ENCODE measurements around the gene RNF181. TPM values are rescaled to one million over a fixed set of nuclear protein-coding genes. Genes with fewer than 3 reads are reported as not detected.

RNF181 gene
- total and polyA plus RNA-seq, 2 of the 8 experiments (the other 6 are each of a cell fraction or from before 2014, with no cell fraction given) = 97.2 to 514 TPM

DNA sequence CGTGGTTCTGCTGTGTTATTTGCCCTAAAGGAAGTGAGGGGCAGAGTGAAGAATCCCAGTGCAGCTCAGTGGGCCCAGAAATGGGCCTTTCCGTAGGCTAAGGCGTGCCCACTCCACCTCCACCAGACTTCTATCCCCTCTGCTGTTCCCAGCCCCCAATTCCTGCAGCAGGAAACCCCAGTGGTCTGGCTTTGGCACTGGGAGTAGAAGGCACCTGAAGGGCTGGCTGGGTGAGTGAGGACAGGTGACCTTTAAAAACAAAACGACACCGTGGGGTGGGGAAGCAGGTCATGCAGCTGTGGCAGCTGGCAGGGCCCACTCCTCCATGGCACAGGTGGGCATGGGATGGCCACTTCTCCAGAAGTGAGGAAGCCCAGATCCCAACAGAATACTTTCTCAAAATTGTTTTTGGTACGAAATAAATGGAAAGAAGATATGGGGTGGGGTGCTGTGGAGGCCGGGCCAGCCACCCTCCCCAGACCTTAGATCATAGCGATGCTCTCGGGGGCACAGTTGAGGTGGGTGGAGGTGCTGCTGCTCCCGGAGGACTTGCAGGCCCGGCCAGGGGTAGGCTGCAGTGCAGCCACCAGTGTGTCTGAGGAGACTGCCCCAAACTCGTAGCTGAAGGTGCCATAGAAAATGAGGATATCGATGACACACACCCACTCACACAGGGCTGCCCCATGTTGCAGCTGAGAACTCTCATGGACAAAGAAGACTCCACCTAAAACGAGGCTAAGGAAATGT is 3.2 kb downstream of the RNF181 start (continued):
- TF ChIP-seq, protein P1, sequence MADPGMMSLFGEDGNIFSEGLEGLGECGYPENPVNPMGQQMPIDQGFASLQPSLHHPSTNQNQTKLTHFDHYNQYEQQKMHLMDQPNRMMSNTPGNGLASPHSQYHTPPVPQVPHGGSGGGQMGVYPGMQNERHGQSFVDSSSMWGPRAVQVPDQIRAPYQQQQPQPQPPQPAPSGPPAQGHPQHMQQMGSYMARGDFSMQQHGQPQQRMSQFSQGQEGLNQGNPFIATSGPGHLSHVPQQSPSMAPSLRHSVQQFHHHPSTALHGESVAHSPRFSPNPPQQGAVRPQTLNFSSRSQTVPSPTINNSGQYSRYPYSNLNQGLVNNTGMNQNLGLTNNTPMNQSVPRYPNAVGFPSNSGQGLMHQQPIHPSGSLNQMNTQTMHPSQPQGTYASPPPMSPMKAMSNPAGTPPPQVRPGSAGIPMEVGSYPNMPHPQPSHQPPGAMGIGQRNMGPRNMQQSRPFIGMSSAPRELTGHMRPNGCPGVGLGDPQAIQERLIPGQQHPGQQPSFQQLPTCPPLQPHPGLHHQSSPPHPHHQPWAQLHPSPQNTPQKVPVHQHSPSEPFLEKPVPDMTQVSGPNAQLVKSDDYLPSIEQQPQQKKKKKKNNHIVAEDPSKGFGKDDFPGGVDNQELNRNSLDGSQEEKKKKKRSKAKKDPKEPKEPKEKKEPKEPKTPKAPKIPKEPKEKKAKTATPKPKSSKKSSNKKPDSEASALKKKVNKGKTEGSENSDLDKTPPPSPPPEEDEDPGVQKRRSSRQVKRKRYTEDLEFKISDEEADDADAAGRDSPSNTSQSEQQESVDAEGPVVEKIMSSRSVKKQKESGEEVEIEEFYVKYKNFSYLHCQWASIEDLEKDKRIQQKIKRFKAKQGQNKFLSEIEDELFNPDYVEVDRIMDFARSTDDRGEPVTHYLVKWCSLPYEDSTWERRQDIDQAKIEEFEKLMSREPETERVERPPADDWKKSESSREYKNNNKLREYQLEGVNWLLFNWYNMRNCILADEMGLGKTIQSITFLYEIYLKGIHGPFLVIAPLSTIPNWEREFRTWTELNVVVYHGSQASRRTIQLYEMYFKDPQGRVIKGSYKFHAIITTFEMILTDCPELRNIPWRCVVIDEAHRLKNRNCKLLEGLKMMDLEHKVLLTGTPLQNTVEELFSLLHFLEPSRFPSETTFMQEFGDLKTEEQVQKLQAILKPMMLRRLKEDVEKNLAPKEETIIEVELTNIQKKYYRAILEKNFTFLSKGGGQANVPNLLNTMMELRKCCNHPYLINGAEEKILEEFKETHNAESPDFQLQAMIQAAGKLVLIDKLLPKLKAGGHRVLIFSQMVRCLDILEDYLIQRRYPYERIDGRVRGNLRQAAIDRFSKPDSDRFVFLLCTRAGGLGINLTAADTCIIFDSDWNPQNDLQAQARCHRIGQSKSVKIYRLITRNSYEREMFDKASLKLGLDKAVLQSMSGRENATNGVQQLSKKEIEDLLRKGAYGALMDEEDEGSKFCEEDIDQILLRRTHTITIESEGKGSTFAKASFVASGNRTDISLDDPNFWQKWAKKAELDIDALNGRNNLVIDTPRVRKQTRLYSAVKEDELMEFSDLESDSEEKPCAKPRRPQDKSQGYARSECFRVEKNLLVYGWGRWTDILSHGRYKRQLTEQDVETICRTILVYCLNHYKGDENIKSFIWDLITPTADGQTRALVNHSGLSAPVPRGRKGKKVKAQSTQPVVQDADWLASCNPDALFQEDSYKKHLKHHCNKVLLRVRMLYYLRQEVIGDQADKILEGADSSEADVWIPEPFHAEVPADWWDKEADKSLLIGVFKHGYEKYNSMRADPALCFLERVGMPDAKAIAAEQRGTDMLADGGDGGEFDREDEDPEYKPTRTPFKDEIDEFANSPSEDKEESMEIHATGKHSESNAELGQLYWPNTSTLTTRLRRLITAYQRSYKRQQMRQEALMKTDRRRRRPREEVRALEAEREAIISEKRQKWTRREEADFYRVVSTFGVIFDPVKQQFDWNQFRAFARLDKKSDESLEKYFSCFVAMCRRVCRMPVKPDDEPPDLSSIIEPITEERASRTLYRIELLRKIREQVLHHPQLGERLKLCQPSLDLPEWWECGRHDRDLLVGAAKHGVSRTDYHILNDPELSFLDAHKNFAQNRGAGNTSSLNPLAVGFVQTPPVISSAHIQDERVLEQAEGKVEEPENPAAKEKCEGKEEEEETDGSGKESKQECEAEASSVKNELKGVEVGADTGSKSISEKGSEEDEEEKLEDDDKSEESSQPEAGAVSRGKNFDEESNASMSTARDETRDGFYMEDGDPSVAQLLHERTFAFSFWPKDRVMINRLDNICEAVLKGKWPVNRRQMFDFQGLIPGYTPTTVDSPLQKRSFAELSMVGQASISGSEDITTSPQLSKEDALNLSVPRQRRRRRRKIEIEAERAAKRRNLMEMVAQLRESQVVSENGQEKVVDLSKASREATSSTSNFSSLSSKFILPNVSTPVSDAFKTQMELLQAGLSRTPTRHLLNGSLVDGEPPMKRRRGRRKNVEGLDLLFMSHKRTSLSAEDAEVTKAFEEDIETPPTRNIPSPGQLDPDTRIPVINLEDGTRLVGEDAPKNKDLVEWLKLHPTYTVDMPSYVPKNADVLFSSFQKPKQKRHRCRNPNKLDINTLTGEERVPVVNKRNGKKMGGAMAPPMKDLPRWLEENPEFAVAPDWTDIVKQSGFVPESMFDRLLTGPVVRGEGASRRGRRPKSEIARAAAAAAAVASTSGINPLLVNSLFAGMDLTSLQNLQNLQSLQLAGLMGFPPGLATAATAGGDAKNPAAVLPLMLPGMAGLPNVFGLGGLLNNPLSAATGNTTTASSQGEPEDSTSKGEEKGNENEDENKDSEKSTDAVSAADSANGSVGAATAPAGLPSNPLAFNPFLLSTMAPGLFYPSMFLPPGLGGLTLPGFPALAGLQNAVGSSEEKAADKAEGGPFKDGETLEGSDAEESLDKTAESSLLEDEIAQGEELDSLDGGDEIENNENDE (IDR thresholded peaks at IDR 0.05; ENCODE audit: insufficient replicate concordance, low read length) = no peak
- TF ChIP-seq CHD2 (IDR thresholded peaks at IDR 0.05; ENCODE audit: low read length) = no peak
- TF ChIP-seq SAP30 (IDR thresholded peaks at IDR 0.05; ENCODE audit: insufficient read depth, insufficient replicate concordance, low read length) = no peak
- no peak for TF ChIP-seq RAD21 (IDR thresholded peaks at IDR 0.05 in 1 of 2, conservative IDR thresholded peaks at IDR 0.05 in 1 of 2; ENCODE audit: low read depth in 2 of 2, low read length in 2 of 2)
- no peak for TF ChIP-seq TAF7 (optimal IDR thresholded peaks at IDR 0.05; ENCODE audit: borderline replicate concordance, low read depth, low read length)
- no peak for TF ChIP-seq POU5F1 (IDR thresholded peaks at IDR 0.05; ENCODE audit: low read depth, low read length)
- no peak for TF ChIP-seq GTF2F1 (IDR thresholded peaks at IDR 0.05; ENCODE audit: borderline replicate concordance, low read depth, low read length)
- no peak for TF ChIP-seq YY1 (IDR thresholded peaks at IDR 0.05; ENCODE audit: low read depth, low read length)

Data from H1 (cell line).